Measurements from ENCODE around the gene ARHGAP27. TPM values are rescaled to one million over a fixed set of nuclear protein-coding genes. Genes with fewer than 3 reads are reported as not detected.

ARHGAP27 gene
- total RNA-seq, 1 experiment from 2014 or later: 0.17 TPM

GRCh38 chr17:45377401-45377800 lies 55.3 kb downstream of the ARHGAP27 start:
- Histone ChIP-seq H3K4me1 (ENCODE audit: insufficient read depth, low read length, poor library complexity, severe bottlenecking) (no peaks in the 10 kb centered on the region), H3K27me3 (replicated peaks; ENCODE audit: insufficient read depth, low read depth, low read length, poor library complexity) (no peaks in the 10 kb centered on the region), H3K9me3 (ENCODE audit: low read depth, low read length, poor library complexity, severe bottlenecking) (no peaks in the 10 kb centered on the region), H3K27ac (ENCODE audit: low read depth, low read length, poor library complexity, severe bottlenecking) (no peak overlapping the region), H3K36me3 (ENCODE audit: insufficient read depth, low read length, poor library complexity, severe bottlenecking) (no peaks in the 10 kb centered on the region), H3K4me3 (ENCODE audit: low read depth, low read length, poor library complexity, severe bottlenecking) (no peak overlapping the region)
- CTCF ChIA-PET: interaction anchor here (0.7 kb wide), 1 partner anchor 43 kb away, joined by 11 read pairs; no protein-coding TSS in a partner anchor
- DNase-seq (ENCODE audit: low spot score): no peak
- intact Hi-C loops (cut with micrococcal nuclease; ENCODE audit: unreplicated experiment): loop anchor here (10.0 kb wide), 1 partner anchor 63 kb away; the partner anchor contains the start of gene MAP3K14
- no TSS peak for BruUV-seq (replicated peaks)
- TF ChIP-seq EZH2 (IDR thresholded peaks at IDR 0.05; ENCODE audit: borderline replicate concordance, low read depth, low read length, poor library complexity, severe bottlenecking) (no peak), CTCF (conservative IDR thresholded peaks at IDR 0.05; ENCODE audit: low read depth, low read length) (no peak)
- POLR2A ChIA-PET (ENCODE audit: low non-redundant PET): no interaction called here

- ChIA-PET CTCF (interaction anchor here (0.7 kb wide), 1 partner anchor 42 kb away, joined by 11 read pairs; no protein-coding TSS in a partner anchor), POLR2A (ENCODE audit: low non-redundant PET) (no interaction called here)
- H3K27ac ChIP-seq (ENCODE audit: low read depth, low read length, poor library complexity, severe bottlenecking): no peak overlapping the region
- H3K4me3 ChIP-seq (ENCODE audit: low read depth, low read length, poor library complexity, severe bottlenecking): no peak overlapping the region
- BruUV-seq (replicated peaks): no TSS peak
- H3K4me1 ChIP-seq (ENCODE audit: insufficient read depth, low read length, poor library complexity, severe bottlenecking): peaks cover 2% of the 10 kb centered on the region
- no peak for TF ChIP-seq EZH2 (IDR thresholded peaks at IDR 0.05; ENCODE audit: borderline replicate concordance, low read depth, low read length, poor library complexity, severe bottlenecking)
- no peak for TF ChIP-seq CTCF (conservative IDR thresholded peaks at IDR 0.05; ENCODE audit: low read depth, low read length)
- no peaks in the 10 kb centered on the region for H3K36me3 ChIP-seq (ENCODE audit: insufficient read depth, low read length, poor library complexity, severe bottlenecking)
- no peaks in the 10 kb centered on the region for H3K9me3 ChIP-seq (ENCODE audit: low read depth, low read length, poor library complexity, severe bottlenecking)
- intact Hi-C loops (cut with micrococcal nuclease; ENCODE audit: unreplicated experiment): loop anchor here (10.0 kb wide), 1 partner anchor 62 kb away; the partner anchor contains the start of gene MAP3K14
- DNase-seq (ENCODE audit: low spot score): no peak
- H3K27me3 ChIP-seq (replicated peaks; ENCODE audit: insufficient read depth, low read depth, low read length, poor library complexity): no peaks in the 10 kb centered on the region
Observed at GRCh38 chr17:45376171-45377005, 56.3 kb downstream of the ARHGAP27 start.

GRCh38 chr17:45374501-45374900 lies 58.2 kb downstream of the ARHGAP27 start:
- TF ChIP-seq CTCF (conservative IDR thresholded peaks at IDR 0.05; ENCODE audit: low read depth, low read length): no peak
- no peak for TF ChIP-seq EZH2 (IDR thresholded peaks at IDR 0.05; ENCODE audit: borderline replicate concordance, low read depth, low read length, poor library complexity, severe bottlenecking)
- H3K36me3 ChIP-seq (ENCODE audit: insufficient read depth, low read length, poor library complexity, severe bottlenecking): no peaks in the 10 kb centered on the region
- BruUV-seq (replicated peaks): no TSS peak
- H3K9me3 ChIP-seq (ENCODE audit: low read depth, low read length, poor library complexity, severe bottlenecking): no peaks in the 10 kb centered on the region
- no peak for DNase-seq (ENCODE audit: low spot score)
- CTCF ChIA-PET: no interaction called here
- H3K27ac ChIP-seq (ENCODE audit: low read depth, low read length, poor library complexity, severe bottlenecking): no peak overlapping the region
- POLR2A ChIA-PET (ENCODE audit: low non-redundant PET): no interaction called here
- intact Hi-C loops (cut with micrococcal nuclease; ENCODE audit: unreplicated experiment): loop anchor here (10.0 kb wide), 1 partner anchor 60 kb away; the partner anchor contains the start of gene MAP3K14
- H3K4me3 ChIP-seq (ENCODE audit: low read depth, low read length, poor library complexity, severe bottlenecking): no peak overlapping the region
- no peaks in the 10 kb centered on the region for H3K27me3 ChIP-seq (replicated peaks; ENCODE audit: insufficient read depth, low read depth, low read length, poor library complexity)
- H3K4me1 ChIP-seq (ENCODE audit: insufficient read depth, low read length, poor library complexity, severe bottlenecking): peaks cover 7% of the 10 kb centered on the region
